ENCODE data around the gene LGALS9B.
"Not testable (repeated sequence)": the region's sequence is repeated elsewhere in the genome, so short reads cannot be mapped to it uniquely, and the experiment has no call there.

Gene LGALS9B

DNA sequence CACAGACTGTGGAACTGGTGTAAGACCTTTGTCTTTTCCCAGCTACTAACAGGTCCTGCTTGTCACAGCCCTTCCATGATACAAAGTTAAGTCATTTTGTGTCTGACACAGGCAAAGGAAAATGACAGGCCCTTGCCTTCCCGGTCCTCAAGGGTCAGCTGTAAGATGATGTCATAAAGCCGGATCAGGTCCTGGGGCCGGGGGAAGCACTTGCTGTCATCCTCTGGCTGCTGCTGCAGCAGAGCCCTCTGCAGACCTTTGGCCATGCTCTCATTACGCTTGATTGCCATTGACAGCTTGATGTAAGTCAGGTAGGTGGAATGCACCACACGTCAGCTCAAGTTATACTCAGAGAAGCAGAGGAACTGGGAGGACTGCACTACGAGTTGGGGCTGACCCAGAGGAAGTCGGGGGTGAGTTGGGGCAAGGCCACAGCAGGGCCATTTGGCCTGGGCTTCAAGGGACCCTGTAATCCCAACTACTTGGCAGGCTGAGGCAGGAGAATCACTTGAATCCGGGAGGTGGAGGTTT lies 50.9 kb downstream of the LGALS9B start:
- DNase-seq (ENCODE audit: low spot score), result not testable (repeated sequence)

DNA sequence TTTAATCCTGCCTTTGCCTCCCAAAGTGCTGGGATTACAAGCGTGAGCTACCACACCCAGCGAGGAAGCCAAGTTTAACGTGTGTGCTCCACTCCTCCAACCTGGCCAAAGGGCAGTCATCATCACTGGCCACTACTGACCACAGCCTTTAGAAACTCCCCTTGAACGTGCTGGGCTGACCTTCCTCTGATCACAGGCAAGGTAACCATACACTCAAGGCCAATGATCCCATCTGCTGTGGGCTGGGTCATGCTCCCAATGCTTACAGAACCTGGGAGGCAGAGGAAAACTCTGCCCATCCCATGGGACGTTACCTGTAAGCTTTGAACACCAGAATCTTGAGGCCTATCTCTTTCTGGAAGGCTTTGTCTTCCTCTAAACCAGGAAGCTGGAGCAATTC lies 51.9 kb downstream of the LGALS9B start:
- DNase-seq (ENCODE audit: low spot score), result not testable (repeated sequence)

DNA sequence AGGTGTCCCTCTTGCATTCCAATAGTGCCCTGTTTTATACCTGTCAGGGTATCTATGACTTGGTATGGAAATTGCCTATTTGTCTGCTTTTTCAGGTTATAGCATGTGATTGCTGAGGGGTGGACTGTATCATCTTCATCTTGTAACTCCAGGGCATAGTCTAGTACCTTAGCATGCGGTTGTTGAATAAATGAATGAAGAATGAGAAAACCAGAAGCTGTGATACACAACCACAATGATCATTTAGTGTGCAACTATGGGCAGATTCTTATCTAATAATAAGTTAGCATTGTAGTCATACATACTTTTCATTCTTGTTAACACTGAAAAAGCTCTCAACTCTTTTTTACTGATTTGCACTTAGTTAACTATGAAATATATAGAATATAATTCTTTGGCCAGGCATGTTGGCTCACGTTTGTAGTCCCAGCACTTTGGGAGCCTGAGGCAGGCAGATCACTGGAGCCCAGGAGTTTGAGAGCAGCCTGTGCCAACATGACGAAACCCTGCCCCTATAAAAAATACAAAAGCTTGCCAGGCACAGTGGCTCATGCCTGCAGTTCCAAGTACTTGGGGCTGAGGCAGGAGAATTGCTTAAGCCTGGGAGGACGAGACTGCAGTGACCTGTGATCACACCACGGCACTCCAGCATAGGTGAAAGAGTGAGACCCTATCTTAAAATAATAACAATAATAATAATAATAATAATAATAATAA lies 65.9 kb downstream of the LGALS9B start:
- DNase-seq (ENCODE audit: low spot score), result not testable (repeated sequence)

DNA sequence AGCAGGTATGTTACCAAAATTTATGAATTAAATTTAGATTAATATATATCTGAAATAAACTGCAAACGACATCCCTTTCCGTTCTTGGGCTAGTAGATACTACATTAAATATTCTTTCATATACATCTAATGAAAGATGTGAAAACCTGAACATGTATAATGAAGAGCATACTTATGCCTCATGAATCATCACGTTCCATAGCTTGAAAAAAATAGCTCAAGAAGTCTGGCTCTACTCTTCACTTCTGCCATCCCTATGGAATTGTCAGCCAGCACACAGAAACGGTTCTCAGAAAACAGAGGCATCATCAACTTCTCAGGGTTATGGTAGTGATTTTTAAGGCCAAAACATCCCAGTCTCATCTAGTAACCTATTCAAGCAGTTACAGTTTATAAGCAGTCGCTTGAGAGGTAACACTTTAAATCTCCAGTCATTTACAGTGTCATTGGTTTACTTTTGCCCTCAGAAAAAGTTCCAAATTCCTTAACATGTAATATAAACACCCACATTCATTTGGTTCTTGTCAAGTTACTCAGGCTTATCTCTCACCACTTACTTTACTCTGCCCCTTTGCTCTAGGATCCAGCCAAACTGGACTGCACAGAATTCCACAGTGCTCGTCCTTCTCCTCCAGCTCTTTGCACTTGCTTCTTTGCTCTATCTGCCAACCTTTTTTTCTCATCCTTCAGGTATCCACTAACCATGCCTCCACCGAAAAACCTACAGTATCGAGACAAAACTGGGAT lies 66.6 kb downstream of the LGALS9B start:
- DNase-seq (ENCODE audit: low spot score), result not testable (repeated sequence)
